GM13977 (cell line): ENCODE data around the gene HEG1.

Experiments
- DNase-seq: peaks from one replicate; pipeline ENCODE4 v3.0.0; 2012; ENCODE audit warnings: low spot score
- in situ Hi-C: fragments of 300-500 bp; cut with MboI; formaldehyde crosslinking; loops from one replicate; pipeline ENCODE4 v1.12.0; 2022; ENCODE audit warnings: low sequenced_read_pairs, low pct_unique_long_range_greater_than_20kb, mixed read lengths, inconsistent platforms; ENCODE audit not compliant: unreplicated experiment
- TF ChIP-seq, protein P1 (sequence below): IDR thresholded peaks from 2 replicates; pipeline ENCODE4 v1.5.1; 2012; ENCODE audit warnings: mild to moderate bottlenecking, control low read depth; ENCODE audit not compliant: insufficient read depth; ENCODE audit errors: extremely low read depth, missing control alignments

Gene HEG1

GRCh38 chr3:125062904-125063618 is 7.3 kb upstream of the HEG1 start:
- no peak for DNase-seq
- in situ Hi-C loops, result no loop called here
- TF ChIP-seq, protein P1, sequence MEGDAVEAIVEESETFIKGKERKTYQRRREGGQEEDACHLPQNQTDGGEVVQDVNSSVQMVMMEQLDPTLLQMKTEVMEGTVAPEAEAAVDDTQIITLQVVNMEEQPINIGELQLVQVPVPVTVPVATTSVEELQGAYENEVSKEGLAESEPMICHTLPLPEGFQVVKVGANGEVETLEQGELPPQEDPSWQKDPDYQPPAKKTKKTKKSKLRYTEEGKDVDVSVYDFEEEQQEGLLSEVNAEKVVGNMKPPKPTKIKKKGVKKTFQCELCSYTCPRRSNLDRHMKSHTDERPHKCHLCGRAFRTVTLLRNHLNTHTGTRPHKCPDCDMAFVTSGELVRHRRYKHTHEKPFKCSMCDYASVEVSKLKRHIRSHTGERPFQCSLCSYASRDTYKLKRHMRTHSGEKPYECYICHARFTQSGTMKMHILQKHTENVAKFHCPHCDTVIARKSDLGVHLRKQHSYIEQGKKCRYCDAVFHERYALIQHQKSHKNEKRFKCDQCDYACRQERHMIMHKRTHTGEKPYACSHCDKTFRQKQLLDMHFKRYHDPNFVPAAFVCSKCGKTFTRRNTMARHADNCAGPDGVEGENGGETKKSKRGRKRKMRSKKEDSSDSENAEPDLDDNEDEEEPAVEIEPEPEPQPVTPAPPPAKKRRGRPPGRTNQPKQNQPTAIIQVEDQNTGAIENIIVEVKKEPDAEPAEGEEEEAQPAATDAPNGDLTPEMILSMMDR, result no peak

DNA sequence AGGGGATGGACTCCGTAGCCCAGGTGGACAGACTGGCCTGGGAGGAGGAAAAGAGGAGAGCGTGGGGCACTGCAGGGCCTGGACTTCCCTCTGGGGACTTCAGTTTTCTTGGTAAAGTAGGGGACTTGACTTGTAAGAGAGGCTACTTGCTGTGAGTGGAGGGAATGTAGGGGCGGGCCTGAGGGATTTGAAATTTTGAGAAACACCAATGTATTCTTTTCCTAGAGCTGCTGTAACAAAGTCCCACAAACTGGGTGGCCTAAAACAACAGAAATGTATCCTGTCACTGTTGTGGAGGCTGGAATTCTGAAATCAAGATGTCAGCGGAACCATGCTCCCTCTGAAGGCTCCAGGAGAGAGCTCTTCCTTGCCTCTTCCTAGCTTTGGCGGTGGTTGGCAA is 5.8 kb upstream of the HEG1 start:
- TF ChIP-seq, protein P1, result no peak
- in situ Hi-C loops, result no loop called here
- no peak for DNase-seq

GRCh38 chr3:125061170-125061569 is 5.4 kb upstream of the HEG1 start:
- TF ChIP-seq, protein P1, result no peak
- DNase-seq, result no peak
- in situ Hi-C loops, result no loop called here

DNA sequence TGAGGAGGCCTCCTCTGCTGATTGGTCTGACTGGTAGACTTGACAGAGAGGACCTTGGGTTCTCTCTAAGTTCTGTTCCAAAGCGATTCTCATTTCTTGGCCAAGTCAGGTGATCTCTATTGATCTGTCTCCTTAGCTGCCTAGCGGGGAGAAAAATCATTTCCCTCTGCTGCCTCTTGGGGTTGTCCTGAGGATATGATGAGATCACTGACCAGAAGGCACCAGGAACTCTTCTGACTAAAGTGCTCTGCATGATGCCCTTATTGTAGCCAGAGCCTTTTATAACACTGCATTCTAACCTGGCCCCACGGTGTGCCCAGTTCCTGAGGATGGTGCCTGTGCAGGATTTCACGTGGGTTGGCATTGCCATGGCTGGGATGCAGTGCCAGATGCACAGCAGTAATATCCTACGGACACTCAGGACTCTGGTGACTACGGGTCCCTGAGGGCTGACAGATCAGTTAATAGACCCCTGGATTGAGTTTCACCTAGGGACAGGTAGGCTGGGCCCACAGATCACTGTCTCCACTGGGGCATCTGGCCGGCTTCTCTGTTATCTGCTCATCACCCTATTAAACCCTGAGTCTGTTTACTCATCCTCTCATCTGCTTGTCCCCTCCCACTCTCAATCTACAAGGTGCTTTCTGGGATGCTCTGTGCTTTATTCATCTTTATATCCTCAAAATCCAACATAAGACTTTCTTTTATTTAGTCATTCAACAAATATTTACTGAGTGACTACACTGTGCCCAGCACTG is 3.9 kb upstream of the HEG1 start:
- TF ChIP-seq, protein P1, result no peak
- in situ Hi-C loops, result no loop called here
- no peak for DNase-seq

DNA sequence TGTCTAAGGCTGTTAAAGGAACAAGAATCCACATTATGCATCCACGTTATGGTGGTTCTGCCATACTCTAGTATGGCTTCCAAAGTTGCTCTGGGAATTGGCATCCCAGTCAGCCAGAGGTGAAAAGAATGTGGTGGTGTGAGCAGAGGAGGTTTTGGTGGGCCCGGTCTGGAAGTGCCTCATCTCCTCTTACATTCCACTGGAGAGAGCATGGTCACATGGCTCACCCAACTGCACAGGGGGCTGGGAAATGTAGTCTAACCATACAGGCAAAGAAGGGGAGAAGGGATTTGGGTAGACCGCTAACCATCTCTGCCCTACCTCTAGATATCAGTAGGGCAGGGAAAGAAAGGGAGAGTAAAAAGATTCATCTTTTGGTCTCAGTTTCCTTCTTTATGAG is 3.2 kb upstream of the HEG1 start:
- in situ Hi-C loops, result no loop called here
- no peak for DNase-seq
- TF ChIP-seq, protein P1, result no peak

DNA sequence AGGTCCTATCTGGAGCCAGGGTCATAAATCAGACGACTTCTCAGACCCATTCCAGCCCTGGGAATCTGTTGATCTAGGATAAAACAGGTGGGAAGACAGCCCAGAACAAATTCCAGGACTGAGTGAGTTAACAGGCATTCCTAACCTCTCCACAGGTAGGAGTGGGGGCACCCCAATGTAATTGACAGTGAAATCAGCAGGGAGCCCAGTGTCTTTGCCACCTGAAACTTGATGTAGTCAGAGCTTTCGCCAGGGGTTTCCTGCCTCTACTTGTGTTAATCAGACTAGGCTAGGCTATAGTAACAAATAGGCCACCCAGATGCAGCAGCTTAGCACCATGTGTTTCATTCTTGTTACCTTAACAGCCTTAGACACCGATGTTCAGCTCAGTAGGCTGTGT is 2.7 kb upstream of the HEG1 start:
- in situ Hi-C loops, result no loop called here
- TF ChIP-seq, protein P1, result no peak
- DNase-seq, result no peak
